Esophagus squamous epithelium (tissue), 5 donors: ENCODE measurements around the gene IARS1. TPM values are rescaled to one million over a fixed set of nuclear protein-coding genes. Genes with fewer than 3 reads are reported as not detected.

Experiments
- DNase-seq: peaks from one replicate; lab custom pipeline; 2025; lab: John Stamatoyannopoulos, UW
- H3K27ac ChIP-seq, 4 donors: fragments of 200-600 bp; sonication (generic); one replicate each; pipeline ENCODE4 v1.5.1; 2016 to 2019; ENCODE audit warnings: mild to moderate bottlenecking in 1 of 4
- H3K27me3 ChIP-seq, 4 donors: fragments of 200-600 bp; sonication (generic); 1 replicate in 3 of 4; 2 replicates in 1 of 4; pipeline versions ENCODE4 v1.5.1 to v1.6.0; 2017 to 2021; ENCODE audit warnings: antibody characterized with exemption in 1 of 4
- H3K36me3 ChIP-seq, 3 donors: fragments of 200-600 bp; sonication (generic); one replicate each; pipeline ENCODE4 v1.5.1; 2016 to 2019
- H3K4me1 ChIP-seq, 3 donors: fragments of 200-600 bp; sonication (generic); one replicate each; pipeline ENCODE4 v1.5.1; 2017 to 2019
- H3K4me3 ChIP-seq, 4 donors: fragments of 200-600 bp; sonication (generic); 1 replicate in 3 of 4; 2 replicates in 1 of 4; pipeline ENCODE4 v1.5.1; 2016 to 2019; ENCODE audit warnings: mild to moderate bottlenecking in 2 of 4, moderate library complexity in 1 of 4
- H3K9me3 ChIP-seq, 3 donors: fragments of 200-600 bp; sonication (generic); one replicate each; pipeline ENCODE4 v1.5.1; 2016 to 2019
- POLR2A ChIP-seq, 4 donors: fragments of 450-650 bp; IDR thresholded peaks; one replicate each; pipeline ENCODE4 v1.6.1; 2017; ENCODE audit warnings: antibody characterized with exemption in 4 of 4, mild to moderate bottlenecking in 4 of 4, moderate library complexity in 3 of 4
- WGBS, 2 donors: methylation state at CpG; one replicate each; pipeline ENCODE4 v1.1.5; 2018; 5-methylcytosine and 5-hydroxymethylcytosine counted together
- intact Hi-C: fragments of 100-400 bp; cut with DNase I; formaldehyde crosslinking; loops from one replicate; pipeline ENCODE4 v1.15.0; 2022
- total RNA-seq, 4 donors: library from RNA; depleted of rRNA; stranded (reverse); fragments of >200 nt; gene quantifications; one replicate each; pipeline ENCODE4 v1.1.0, GENCODE V29; 2016
- TF ChIP-seq, protein P1 (sequence below), 6 experiments: fragments of 450-650 bp in 4 of 6; fragments of 200-600 bp in 2 of 6; sonication (generic) in 2 of 6; IDR thresholded peaks; one replicate each; pipeline ENCODE4 v1.5.1; 2016 to 2019; ENCODE audit warnings: antibody characterized with exemption in 6 of 6, mild to moderate bottlenecking in 4 of 6, moderate library complexity in 4 of 6
- donor health status: DM: yes; HTN: yes; CAD: no.

IARS1 gene
- total RNA-seq, 4 donors from 2014 or later, result 56.8 to 136 (median 91.2) TPM

DNA sequence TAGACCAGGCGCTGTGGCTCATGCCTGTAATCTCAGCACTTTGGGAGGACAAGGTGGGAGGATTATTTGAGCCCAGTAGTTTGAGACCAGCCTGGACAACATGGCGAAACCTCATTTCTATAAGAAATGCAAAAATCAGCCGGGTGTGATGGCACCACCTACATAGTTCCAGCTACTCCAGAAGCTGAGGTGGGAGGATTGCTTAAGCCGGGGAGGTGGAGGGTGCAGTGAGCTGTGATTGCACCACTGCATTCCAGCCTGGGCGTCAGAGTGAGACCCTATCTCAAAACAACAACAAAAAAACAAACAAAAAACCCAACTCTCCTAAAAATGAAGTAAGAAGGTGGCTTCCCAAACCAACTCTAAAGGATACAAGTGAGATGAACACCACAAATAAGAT lies 23.0 kb downstream of the IARS1 start:
- intact Hi-C loops, result no loop called here
- Histone ChIP-seq H3K9me3 (no peaks in the 10 kb centered on the region), H3K27me3 (no peaks in the 10 kb centered on the region), H3K4me3 (no peak overlapping the region), H3K36me3 (peaks cover 19 to 100% (median 50%) of the 10 kb centered on the region in 3 donors), H3K4me1 (no peaks in the 10 kb centered on the region), H3K27ac (no peak overlapping the region)
- whole genome bisulfite sequencing, 2 donors, result 95 to 98% methylated on average over 5 of the region's 5 CpGs
- DNase-seq, result no peak
- TF ChIP-seq POLR2A (IDR thresholded peaks at IDR 0.05), result no peak
- TF ChIP-seq, protein P1, sequence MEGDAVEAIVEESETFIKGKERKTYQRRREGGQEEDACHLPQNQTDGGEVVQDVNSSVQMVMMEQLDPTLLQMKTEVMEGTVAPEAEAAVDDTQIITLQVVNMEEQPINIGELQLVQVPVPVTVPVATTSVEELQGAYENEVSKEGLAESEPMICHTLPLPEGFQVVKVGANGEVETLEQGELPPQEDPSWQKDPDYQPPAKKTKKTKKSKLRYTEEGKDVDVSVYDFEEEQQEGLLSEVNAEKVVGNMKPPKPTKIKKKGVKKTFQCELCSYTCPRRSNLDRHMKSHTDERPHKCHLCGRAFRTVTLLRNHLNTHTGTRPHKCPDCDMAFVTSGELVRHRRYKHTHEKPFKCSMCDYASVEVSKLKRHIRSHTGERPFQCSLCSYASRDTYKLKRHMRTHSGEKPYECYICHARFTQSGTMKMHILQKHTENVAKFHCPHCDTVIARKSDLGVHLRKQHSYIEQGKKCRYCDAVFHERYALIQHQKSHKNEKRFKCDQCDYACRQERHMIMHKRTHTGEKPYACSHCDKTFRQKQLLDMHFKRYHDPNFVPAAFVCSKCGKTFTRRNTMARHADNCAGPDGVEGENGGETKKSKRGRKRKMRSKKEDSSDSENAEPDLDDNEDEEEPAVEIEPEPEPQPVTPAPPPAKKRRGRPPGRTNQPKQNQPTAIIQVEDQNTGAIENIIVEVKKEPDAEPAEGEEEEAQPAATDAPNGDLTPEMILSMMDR (IDR thresholded peaks at IDR 0.05), result no peak

- no peak overlapping the region for H3K27ac ChIP-seq
- H3K4me1 ChIP-seq, result no peaks in the 10 kb centered on the region
- H3K36me3 ChIP-seq, result peaks cover 32 to 100% (median 44%) of the 10 kb centered on the region in 3 donors
- TF ChIP-seq, protein P1 (IDR thresholded peaks at IDR 0.05), result no peak
- no peak for TF ChIP-seq POLR2A (IDR thresholded peaks at IDR 0.05)
- 75 to 82% methylated on average over 4 of the region's 4 CpGs for WGBS, 2 donors
- intact Hi-C loops, result no loop called here
- no peaks in the 10 kb centered on the region for H3K9me3 ChIP-seq
- no peaks in the 10 kb centered on the region for H3K27me3 ChIP-seq
- H3K4me3 ChIP-seq, result no peak overlapping the region
- DNase-seq, result no peak
Observed at GRCh38 chr9:92266486-92266885, 27.0 kb downstream of the IARS1 start.

- Histone ChIP-seq H3K36me3 (peaks cover 30 to 100% (median 45%) of the 10 kb centered on the region in 3 donors), H3K27me3 (no peaks in the 10 kb centered on the region), H3K9me3 (no peaks in the 10 kb centered on the region), H3K4me3 (no peak overlapping the region), H3K27ac (no peak overlapping the region), H3K4me1 (no peaks in the 10 kb centered on the region)
- no peak for DNase-seq
- intact Hi-C loops, result no loop called here
- TF ChIP-seq, protein P1 (IDR thresholded peaks at IDR 0.05), result no peak
- WGBS, 2 donors, result 96% methylated on average over 3 of the region's 3 CpGs
Observed at GRCh38 chr9:92265154-92265553, 28.3 kb downstream of the IARS1 start.

DNA sequence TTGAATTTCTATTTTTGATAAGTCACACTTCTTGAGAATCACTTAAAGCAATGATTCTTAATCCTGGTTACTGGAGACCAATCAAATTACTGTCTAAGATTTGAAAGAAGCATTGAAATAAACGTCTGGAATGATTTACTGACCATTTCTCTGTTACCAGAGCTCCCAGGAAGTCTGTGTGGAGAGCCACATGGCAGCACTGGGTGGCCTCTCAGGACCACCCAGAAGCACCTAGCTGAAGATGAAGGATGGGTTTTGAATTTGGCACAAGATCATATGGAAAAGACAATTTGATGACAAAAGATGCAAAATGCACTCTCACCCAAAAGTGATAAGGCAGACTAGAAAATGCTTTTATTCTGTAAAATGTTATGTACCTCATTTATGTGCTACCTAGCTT lies 30.4 kb downstream of the IARS1 start:
- Histone ChIP-seq H3K36me3 (peaks cover 43 to 100% (median 54%) of the 10 kb centered on the region in 3 donors), H3K9me3 (no peaks in the 10 kb centered on the region), H3K4me1 (no peaks in the 10 kb centered on the region), H3K4me3 (no peak overlapping the region), H3K27me3 (no peaks in the 10 kb centered on the region), H3K27ac (no peak overlapping the region)
- 13 to 20% methylated on average over 1 of the region's 1 CpG for WGBS, 2 donors
- no peak for DNase-seq
- TF ChIP-seq, protein P1 (IDR thresholded peaks at IDR 0.05), result no peak
- no peak for TF ChIP-seq POLR2A (IDR thresholded peaks at IDR 0.05)
- intact Hi-C loops, result no loop called here

- Histone ChIP-seq H3K27me3 (no peaks in the 10 kb centered on the region), H3K27ac (no peak overlapping the region), H3K36me3 (peaks cover 35 to 100% (median 60%) of the 10 kb centered on the region in 3 donors), H3K4me3 (no peak overlapping the region), H3K9me3 (no peaks in the 10 kb centered on the region), H3K4me1 (no peaks in the 10 kb centered on the region)
- TF ChIP-seq, protein P1 (IDR thresholded peaks at IDR 0.05), result no peak
- TF ChIP-seq POLR2A (IDR thresholded peaks at IDR 0.05), result no peak
- intact Hi-C loops, result no loop called here
- WGBS, 2 donors, result 69 to 100% methylated on average over 1 to 2 of the region's 2 CpGs
- no peak for DNase-seq
Observed at GRCh38 chr9:92257327-92257726, 36.2 kb downstream of the IARS1 start.
